Femur (tissue), 1 donor: ENCODE results near the gene HMCES.
"Not testable (repeated sequence)": the region's sequence is repeated elsewhere in the genome, so short reads cannot be mapped to it uniquely, and the experiment has no call there.

ENCODE experiments used
- DNase-seq: peaks from one replicate; pipeline ENCODE4 v3.0.0-alpha.2; 2017

Gene HMCES

GRCh38 chr3:129259612-129260477, 18.8 kb upstream of the HMCES start:
- no peak for DNase-seq

GRCh38 chr3:129260606-129261005, 18.1 kb upstream of the HMCES start:
- DNase-seq, result no peak

GRCh38 chr3:129261894-129262293, 16.8 kb upstream of the HMCES start:
- no peak for DNase-seq

- DNase-seq, result no peak
Observed at GRCh38 chr3:129263161-129263910, 15.3 kb upstream of the HMCES start.

DNA sequence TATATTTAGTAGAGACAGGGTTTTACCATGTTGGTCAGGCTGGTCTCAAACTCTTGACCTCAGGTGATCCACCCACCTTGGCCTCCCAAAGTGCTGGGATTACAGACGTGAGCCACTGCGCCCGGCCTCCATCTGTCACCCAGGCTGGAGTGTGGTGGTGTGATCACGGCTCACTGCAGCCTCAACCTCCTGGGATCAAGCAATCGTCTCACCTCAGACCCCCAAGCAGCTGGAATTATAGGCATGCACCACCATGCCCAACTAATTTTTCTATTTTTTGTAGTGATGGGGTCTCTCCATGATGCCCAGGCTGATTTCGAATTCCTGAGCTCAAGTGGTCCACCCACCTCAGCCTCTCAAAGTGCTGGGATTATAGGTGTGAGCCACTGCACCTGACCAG, 13.7 kb upstream of the HMCES start:
- DNase-seq, result not testable (repeated sequence)

GRCh38 chr3:129266651-129267050, 12.0 kb upstream of the HMCES start:
- no peak for DNase-seq

DNA sequence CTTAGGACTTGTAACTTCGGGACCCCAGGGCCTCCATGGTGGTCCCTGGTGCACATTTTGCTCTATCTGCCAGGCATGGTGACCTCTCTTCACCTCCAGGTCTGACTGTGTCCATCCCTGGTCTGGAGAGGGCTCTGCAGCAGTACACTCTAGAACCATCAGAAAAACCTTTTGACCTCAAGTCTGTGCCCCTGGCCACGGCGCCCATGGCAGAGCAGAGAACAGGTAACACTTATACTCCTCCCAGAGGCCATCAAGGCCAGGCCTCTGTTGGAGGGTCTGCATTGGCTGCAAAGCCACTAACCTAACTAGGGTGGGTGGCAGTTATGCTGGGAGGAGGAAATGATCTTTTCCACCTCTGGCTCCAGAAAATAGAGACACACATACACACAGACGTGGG, 10.3 kb upstream of the HMCES start:
- no peak for DNase-seq

DNA sequence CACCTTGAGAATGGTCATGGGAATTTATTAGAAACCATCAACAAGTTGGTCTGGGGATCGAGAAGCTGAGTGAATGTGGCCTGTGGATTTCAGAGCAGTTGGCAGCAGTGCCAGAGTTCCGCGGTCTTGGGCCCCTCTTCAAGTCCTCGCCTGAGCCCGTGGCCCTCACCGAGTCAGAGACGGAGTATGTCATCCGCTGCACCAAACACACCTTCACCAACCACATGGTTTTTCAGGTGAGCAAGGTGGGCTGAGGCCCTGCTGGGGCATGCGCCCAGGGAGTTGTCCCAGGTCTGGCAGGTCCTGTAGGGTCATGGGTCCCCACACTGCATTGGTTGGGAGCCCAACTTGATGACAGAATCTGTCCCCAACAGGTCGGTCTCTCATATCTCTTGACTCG, 7.0 kb upstream of the HMCES start:
- no peak for DNase-seq

GRCh38 chr3:129276385-129276784, 2.3 kb upstream of the HMCES start:
- DNase-seq, result peak; percentile 56

GRCh38 chr3:129277829-129278271, 820 bp upstream of the HMCES start:
- peak; percentile 38 for DNase-seq

- peak; percentile 56 for DNase-seq
Observed at GRCh38 chr3:129278966-129279906, 566 bp downstream of the HMCES start.

DNA sequence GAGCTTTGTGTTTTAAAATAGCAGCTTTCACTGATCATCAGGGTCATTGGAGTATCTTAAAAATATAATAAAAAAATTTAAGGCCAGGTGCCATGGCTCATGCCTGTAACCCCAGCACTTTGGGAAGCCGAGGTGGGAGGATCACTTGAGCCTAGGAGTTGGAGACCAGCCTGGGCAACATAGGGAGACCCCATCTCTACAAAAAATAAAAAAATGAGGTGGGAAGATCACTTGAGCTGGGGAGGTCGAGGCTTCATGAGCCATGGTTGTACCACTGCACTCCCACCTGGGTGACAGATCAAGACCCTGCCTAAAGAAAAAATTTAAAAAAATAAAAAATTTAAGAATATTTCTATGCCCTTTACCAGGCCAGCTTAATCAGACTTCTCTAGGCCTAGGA, 1.5 kb downstream of the HMCES start:
- DNase-seq, result no peak

DNA sequence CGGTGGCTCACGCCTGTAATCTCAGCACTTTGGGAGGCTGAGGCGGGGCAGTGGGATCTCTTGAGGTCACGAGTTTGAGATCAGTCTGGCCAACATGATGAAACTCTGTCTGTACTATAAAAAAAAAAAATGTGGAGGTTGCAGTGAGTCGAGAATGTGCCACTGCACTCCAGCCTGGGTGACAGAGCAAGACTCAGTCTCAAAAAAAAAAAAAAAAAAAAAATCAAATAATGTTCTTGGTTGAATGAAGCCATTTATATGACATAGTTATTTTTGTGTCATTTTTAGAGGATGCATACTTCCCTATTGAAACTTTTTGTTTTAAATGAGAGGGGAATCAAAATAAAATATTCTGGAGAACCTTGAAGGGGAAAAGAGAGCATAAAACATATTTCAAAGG, 3.1 kb downstream of the HMCES start:
- no peak for DNase-seq

- DNase-seq, result no peak
Observed at GRCh38 chr3:129282727-129283327, 4.2 kb downstream of the HMCES start.

DNA sequence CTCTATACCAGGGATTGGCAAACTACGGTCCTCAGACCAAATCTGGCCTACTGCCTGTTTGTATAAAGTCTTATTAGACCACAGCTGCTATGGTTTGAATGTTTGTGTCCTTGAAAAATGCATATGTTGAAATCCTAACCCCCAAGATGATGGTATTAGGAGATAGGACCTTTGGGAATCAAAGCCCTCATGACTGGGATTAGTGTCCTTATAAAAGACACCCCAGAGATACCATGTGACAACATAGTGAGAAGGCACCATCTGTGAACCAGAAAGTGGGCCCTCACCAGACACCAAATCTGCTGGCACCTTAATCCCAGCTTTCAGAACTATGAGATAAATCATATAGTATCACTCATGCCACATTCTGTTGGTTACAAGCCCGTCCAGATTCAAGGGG, 7.4 kb downstream of the HMCES start:
- DNase-seq, result no peak

GRCh38 chr3:129288446-129288845, 9.8 kb downstream of the HMCES start:
- DNase-seq, result no peak

- DNase-seq, result no peak
Observed at GRCh38 chr3:129289201-129289921, 10.7 kb downstream of the HMCES start.

GRCh38 chr3:129291236-129291886, 12.7 kb downstream of the HMCES start:
- no peak for DNase-seq

DNA sequence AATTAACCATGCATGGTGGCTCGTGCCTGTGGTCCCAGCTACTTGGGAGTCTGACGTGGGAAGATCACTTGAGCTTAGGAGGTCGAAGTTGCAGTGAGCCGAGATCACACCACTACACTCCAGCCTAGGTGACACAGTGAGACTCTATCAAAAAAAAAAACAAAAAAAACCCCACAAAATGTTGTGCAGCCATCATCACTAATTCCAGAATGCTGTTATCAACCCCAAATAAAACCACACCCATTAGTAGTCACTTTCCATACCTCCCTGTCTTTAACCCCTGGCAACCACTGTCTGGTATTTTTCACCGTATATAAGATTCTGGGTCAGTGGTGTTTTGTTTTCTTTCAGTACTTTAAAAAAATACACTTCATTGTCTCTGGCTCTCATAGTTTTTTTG, 16.6 kb downstream of the HMCES start:
- no peak for DNase-seq

DNA sequence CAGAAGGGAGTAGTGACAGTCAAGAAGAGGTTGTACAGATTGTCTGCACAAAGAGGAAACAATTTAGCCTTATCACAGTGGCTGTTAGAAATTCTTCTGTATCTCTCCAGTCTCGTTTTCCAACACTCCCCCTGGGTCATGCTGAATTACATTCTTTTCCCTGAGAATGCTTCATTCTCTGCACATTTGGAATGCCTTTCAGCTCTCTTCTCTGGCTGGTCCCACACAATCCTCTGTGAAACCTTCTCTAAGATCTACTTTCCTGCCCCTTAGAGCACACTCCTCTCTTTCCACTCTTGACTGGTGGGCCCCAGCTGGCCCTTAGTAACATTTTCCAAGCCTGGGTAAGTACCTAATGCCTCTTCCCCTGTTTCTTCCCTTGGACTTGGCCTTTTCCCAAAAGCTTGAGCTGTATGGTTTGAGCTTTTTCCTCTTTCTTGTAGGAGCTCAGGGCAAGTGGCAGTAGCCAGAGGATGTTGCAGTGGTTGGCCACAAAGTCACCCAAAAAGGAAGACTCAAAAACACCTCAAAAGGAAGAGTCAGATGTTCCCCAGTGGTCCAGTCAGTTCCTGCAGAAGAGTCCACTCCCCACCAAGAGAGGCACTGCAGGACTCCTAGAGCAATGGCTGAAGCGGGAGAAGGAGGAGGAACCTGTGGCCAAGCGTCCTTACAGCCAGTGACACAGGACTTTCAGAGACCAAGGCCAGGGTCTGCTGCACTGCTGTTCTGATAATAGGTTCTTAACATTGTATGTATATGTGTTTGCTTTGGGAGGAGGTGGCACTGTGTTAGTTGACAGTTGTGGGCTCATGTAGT, 25.7 kb downstream of the HMCES start:
- DNase-seq, result no peak

GRCh38 chr3:129304962-129305222, 26.2 kb downstream of the HMCES start:
- DNase-seq, result no peak
